CD4-positive, alpha-beta memory T cell (primary cell): ENCODE measurements around the gene SPAG8. TPM values are rescaled to one million over a fixed set of nuclear protein-coding genes. Genes with fewer than 3 reads are reported as not detected.

Source experiments
- CTCF ChIA-PET: fragments of 350-600 bp; sonication (Branson Sonifier 250); formaldehyde crosslinking; loops from one replicate; lab custom pipeline; 2021; ENCODE audit warnings: inconsistent platforms; ENCODE audit not compliant: partially characterized antibody; lab: Charles Lee
- POLR2A ChIA-PET: fragments of 350-600 bp; sonication (Branson Sonifier 250); formaldehyde crosslinking; loops from one replicate; lab custom pipeline; 2021; ENCODE audit not compliant: partially characterized antibody; lab: Charles Lee
- DNase-seq, 5 donors: peaks; one replicate each; pipeline versions ENCODE4 v3.0.0 to v3.0.0-alpha.2; 2020 to 2022; ENCODE audit warnings: mixed read lengths in 1 of 5
- H3K27ac ChIP-seq: one replicate; pipeline ENCODE4 v1.7.0; 2013; ENCODE audit warnings: low read depth, low read length
- H3K27me3 ChIP-seq: 2 replicates; pipeline ENCODE4 v1.7.0; 2013; ENCODE audit warnings: mild to moderate bottlenecking, low read length, moderate library complexity; ENCODE audit not compliant: insufficient read depth
- H3K36me3 ChIP-seq: 2 replicates; pipeline ENCODE4 v1.7.0; 2013; ENCODE audit warnings: mild to moderate bottlenecking, low read length, moderate library complexity; ENCODE audit not compliant: insufficient read depth
- H3K4me1 ChIP-seq: 2 replicates; pipeline ENCODE4 v1.7.0; 2013; ENCODE audit warnings: mild to moderate bottlenecking, low read length, moderate library complexity; ENCODE audit not compliant: insufficient read depth
- H3K4me3 ChIP-seq, 2 donors: one replicate each; pipeline ENCODE4 v1.7.0; 2013; ENCODE audit warnings: low read length in 2 of 2, mild to moderate bottlenecking in 1 of 2
- H3K9me3 ChIP-seq, 2 donors: one replicate each; pipeline ENCODE4 v1.7.0; 2013; ENCODE audit warnings: low read length in 2 of 2, control low read depth in 1 of 2; ENCODE audit not compliant: control insufficient read depth in 1 of 2
- H3K27ac Mint-ChIP-seq, 7 donors: one replicate each; pipeline ENCODE4 v1.8.0; 2020 to 2021; ENCODE audit warnings: mixed read lengths in 7 of 7, mild to moderate bottlenecking in 6 of 7, inconsistent platforms in 3 of 7, moderate library complexity in 3 of 7
- H3K27me3 Mint-ChIP-seq, 2 donors: one replicate each; pipeline ENCODE4 v1.8.0; 2020 to 2021; ENCODE audit warnings: mixed read lengths in 2 of 2
- H3K36me3 Mint-ChIP-seq, 2 donors: one replicate each; pipeline ENCODE4 v1.8.0; 2020 to 2021; ENCODE audit warnings: mixed read lengths in 2 of 2, inconsistent platforms in 1 of 2, mild to moderate bottlenecking in 1 of 2
- H3K4me1 Mint-ChIP-seq, 4 donors: one replicate each; pipeline ENCODE4 v1.8.0; 2020 to 2021; ENCODE audit warnings: mixed read lengths in 4 of 4, mild to moderate bottlenecking in 1 of 4
- H3K4me3 Mint-ChIP-seq, 8 donors: one replicate each; pipeline ENCODE4 v1.8.0; 2020 to 2021; ENCODE audit warnings: mixed read lengths in 8 of 8, mild to moderate bottlenecking in 7 of 8, moderate library complexity in 6 of 8, inconsistent platforms in 3 of 8
- H3K9me3 Mint-ChIP-seq, 8 donors: one replicate each; pipeline ENCODE4 v1.8.0; 2020 to 2021; ENCODE audit warnings: mixed read lengths in 8 of 8, mild to moderate bottlenecking in 5 of 8, inconsistent platforms in 3 of 8, moderate library complexity in 1 of 8
- intact Hi-C: fragments of 100-400 bp; cut with micrococcal nuclease; formaldehyde crosslinking; loops from one replicate; pipeline ENCODE4 v1.15.1; 2023
- polyA plus RNA-seq, 2 donors: library from polyadenylated mRNA; unstranded; fragments of 300-500 nt; fragmentation: Illumina TruSeq; gene quantifications; one replicate each; pipeline ENCODE4 v1.2.3, GENCODE V29; 2021
- total RNA-seq, 2 experiments: library from RNA; stranded (reverse); gene quantifications; one replicate each; pipeline ENCODE4 v1.2.3, GENCODE V29; 2021

SPAG8 gene
- total and polyA plus RNA-seq, 4 experiments from 2014 or later, result 1.0 to 5.7 (median 3.7) TPM

DNA sequence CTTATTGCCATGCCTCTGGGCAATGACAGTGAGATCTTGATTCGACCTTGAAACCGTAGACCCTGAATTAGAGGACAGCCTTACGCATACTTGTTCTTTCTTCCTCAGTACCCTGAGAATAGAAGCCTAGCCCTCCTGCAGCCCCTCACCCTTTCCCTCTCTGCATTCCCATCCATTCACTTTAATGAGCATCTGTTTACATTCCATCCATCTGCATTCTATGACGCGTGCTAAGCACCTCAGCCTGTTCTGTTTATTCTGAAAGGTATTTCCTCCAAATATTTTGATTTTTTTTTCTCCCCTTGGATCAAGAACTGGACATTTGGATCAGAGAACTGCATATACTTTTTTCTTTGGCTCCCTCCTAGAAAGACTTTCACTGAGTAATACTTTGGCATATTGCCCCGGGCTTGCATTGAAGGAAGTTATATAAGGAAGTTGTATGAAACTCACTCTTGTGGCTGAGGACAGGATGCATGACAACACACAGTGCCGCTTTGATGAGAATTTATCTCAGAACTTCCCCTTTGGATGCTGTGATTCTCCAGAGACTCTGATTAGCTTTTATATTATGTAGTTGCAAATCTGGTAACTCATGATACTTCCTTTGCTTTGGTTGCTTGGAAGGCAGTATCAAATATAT, 32.7 kb upstream of the SPAG8 start:
- H3K27ac ChIP-seq, result peak overlapping the region; percentile 1
- CTCF ChIA-PET, result interaction anchor here (1.3 to 2.0 kb wide), 3 partner anchors 18 to 37 kb away, joined by 4 to 10 read pairs (median 4); partner anchors contain the start of gene HINT2
- peaks cover 1 to 11% of the 10 kb centered on the region in 2 donors for H3K36me3 Mint-ChIP-seq
- peaks cover 14 to 34% (median 22%) of the 10 kb centered on the region in 4 donors for H3K4me1 Mint-ChIP-seq
- H3K27me3 ChIP-seq, result no peaks in the 10 kb centered on the region
- H3K4me1 ChIP-seq, result peaks cover 21% of the 10 kb centered on the region
- peak overlapping the region in 5 of 8 donors; percentile 4 to 35 (median 9) for H3K4me3 Mint-ChIP-seq
- intact Hi-C loops, result no loop called here
- DNase-seq, result peak; percentile 57 to 78 (median 70)
- no peak overlapping the region for H3K4me3 ChIP-seq
- POLR2A ChIA-PET, result interaction anchor here (1.4 kb wide), 2 partner anchors 12 to 30 kb away, joined by 3 to 4 read pairs; partner anchors contain the start of gene HINT2
- no peaks in the 10 kb centered on the region for H3K9me3 Mint-ChIP-seq
- H3K36me3 ChIP-seq, result no peaks in the 10 kb centered on the region
- H3K9me3 ChIP-seq, result no peaks in the 10 kb centered on the region
- H3K27ac Mint-ChIP-seq, result peak overlapping the region in 6 of 7 donors; percentile 53 to 90 (median 74)
- H3K27me3 Mint-ChIP-seq, result no peaks in the 10 kb centered on the region

DNA sequence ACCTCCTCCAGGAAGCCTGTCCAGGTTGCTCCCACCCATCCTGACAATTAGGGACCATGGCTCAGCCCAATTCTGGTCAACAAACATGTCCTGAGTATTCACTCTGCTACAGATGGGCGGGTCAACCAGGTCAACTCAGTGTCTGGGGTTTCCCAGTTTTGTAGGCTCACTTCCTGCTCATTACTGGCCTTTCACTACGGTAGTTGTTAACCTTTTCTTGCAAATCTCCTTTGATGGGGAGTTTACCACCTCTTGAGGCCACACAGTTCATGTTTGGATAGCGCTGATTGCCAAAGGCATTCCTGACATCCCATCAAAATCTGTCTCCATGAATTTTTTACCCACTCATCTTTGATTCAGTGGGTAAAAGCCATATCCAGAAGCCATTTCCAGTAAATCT, 30.7 kb upstream of the SPAG8 start:
- peaks cover 14 to 31% (median 22%) of the 10 kb centered on the region in 4 donors for H3K4me1 Mint-ChIP-seq
- peaks cover 21% of the 10 kb centered on the region for H3K4me1 ChIP-seq
- ChIA-PET CTCF (interaction anchor here (1.5 kb wide), 1 partner anchor 13 kb away, joined by 3 read pairs; no protein-coding TSS in a partner anchor), POLR2A (no interaction called here)
- H3K4me3 Mint-ChIP-seq, result no peak overlapping the region
- intact Hi-C loops, result no loop called here
- no peak for DNase-seq
- H3K27me3 ChIP-seq, result no peaks in the 10 kb centered on the region
- H3K36me3 Mint-ChIP-seq, result peaks cover 1 to 5% of the 10 kb centered on the region in 2 donors
- H3K9me3 Mint-ChIP-seq, result no peaks in the 10 kb centered on the region
- H3K4me3 ChIP-seq, result no peak overlapping the region
- no peaks in the 10 kb centered on the region for H3K9me3 ChIP-seq
- no peaks in the 10 kb centered on the region for H3K27me3 Mint-ChIP-seq
- H3K27ac Mint-ChIP-seq, result no peak overlapping the region
- no peaks in the 10 kb centered on the region for H3K36me3 ChIP-seq
- no peak overlapping the region for H3K27ac ChIP-seq

GRCh38 chr9:35842020-35842745, 30.1 kb upstream of the SPAG8 start:
- intact Hi-C loops, result no loop called here
- no peaks in the 10 kb centered on the region for H3K27me3 ChIP-seq
- ChIA-PET POLR2A (no interaction called here), CTCF (interaction anchor here (0.7 to 1.5 kb wide), 2 partner anchors 13 to 14 kb away, joined by 3 read pairs; partner anchors contain the start of genes FAM221B and TMEM8B)
- peaks cover 21% of the 10 kb centered on the region for H3K4me1 ChIP-seq
- no peak overlapping the region for H3K4me3 ChIP-seq
- Mint-ChIP-seq H3K4me1 (peaks cover 14 to 25% (median 20%) of the 10 kb centered on the region in 4 donors), H3K27me3 (no peaks in the 10 kb centered on the region), H3K27ac (peak overlapping the region in 1 of 7 donors; percentile 11), H3K4me3 (no peak overlapping the region), H3K36me3 (no peaks in the 10 kb centered on the region), H3K9me3 (no peaks in the 10 kb centered on the region)
- H3K9me3 ChIP-seq, result no peaks in the 10 kb centered on the region
- no peak overlapping the region for H3K27ac ChIP-seq
- DNase-seq, result no peak
- no peaks in the 10 kb centered on the region for H3K36me3 ChIP-seq

DNA sequence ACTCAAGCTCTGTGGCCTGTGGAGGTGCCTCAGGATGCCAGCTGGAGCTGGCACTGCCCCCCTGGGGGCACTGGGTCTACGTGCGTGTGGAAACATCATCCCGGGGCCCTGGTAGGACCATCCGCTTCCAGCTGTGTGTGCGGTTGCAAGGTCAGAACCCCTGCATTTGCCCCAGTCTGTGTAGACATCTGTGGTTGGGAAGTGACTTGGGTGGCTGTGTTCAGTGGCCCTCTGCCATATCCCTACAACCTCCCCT, 29.5 kb upstream of the SPAG8 start:
- intact Hi-C loops, result no loop called here
- H3K27ac Mint-ChIP-seq, result no peak overlapping the region
- CTCF ChIA-PET, result interaction anchor here (0.7 kb wide), 1 partner anchor 13 kb away, joined by 3 read pairs; the partner anchor contains the start of genes FAM221B and TMEM8B

GRCh38 chr9:35840881-35841644, 29.0 kb upstream of the SPAG8 start:
- no peak overlapping the region for H3K4me3 Mint-ChIP-seq
- no peaks in the 10 kb centered on the region for H3K36me3 Mint-ChIP-seq
- Histone ChIP-seq H3K4me1 (peaks cover 21% of the 10 kb centered on the region), H3K27me3 (no peaks in the 10 kb centered on the region), H3K27ac (no peak overlapping the region), H3K4me3 (no peak overlapping the region), H3K36me3 (no peaks in the 10 kb centered on the region), H3K9me3 (no peaks in the 10 kb centered on the region)
- H3K27me3 Mint-ChIP-seq, result no peaks in the 10 kb centered on the region
- ChIA-PET CTCF (interaction anchor here (3.5 kb wide), 1 partner anchor 15 kb away, joined by 14 read pairs; no protein-coding TSS in a partner anchor), POLR2A (no interaction called here)
- DNase-seq, result no peak
- intact Hi-C loops, result no loop called here
- no peaks in the 10 kb centered on the region for H3K9me3 Mint-ChIP-seq
- peaks cover 12 to 21% (median 17%) of the 10 kb centered on the region in 4 donors for H3K4me1 Mint-ChIP-seq
- no peak overlapping the region for H3K27ac Mint-ChIP-seq

More for the DNA sequence above, 29.5 kb upstream of the SPAG8 start:
- Mint-ChIP-seq H3K9me3 (no peaks in the 10 kb centered on the region), H3K4me3 (no peak overlapping the region), H3K27me3 (no peaks in the 10 kb centered on the region), H3K36me3 (no peaks in the 10 kb centered on the region), H3K4me1 (peaks cover 12 to 21% (median 17%) of the 10 kb centered on the region in 4 donors)
- Histone ChIP-seq H3K27me3 (no peaks in the 10 kb centered on the region), H3K4me3 (no peak overlapping the region), H3K27ac (no peak overlapping the region), H3K9me3 (no peaks in the 10 kb centered on the region), H3K36me3 (no peaks in the 10 kb centered on the region), H3K4me1 (peaks cover 21% of the 10 kb centered on the region)
- no peak for DNase-seq
- POLR2A ChIA-PET, result no interaction called here

- peak overlapping the region in 1 of 7 donors; percentile 61 for H3K27ac Mint-ChIP-seq
- peaks cover 5 to 10% (median 7%) of the 10 kb centered on the region in 4 donors for H3K4me1 Mint-ChIP-seq
- no peaks in the 10 kb centered on the region for H3K9me3 Mint-ChIP-seq
- no peak overlapping the region for H3K4me3 Mint-ChIP-seq
- no peak overlapping the region for H3K27ac ChIP-seq
- DNase-seq, result no peak
- H3K9me3 ChIP-seq, result no peaks in the 10 kb centered on the region
- no peaks in the 10 kb centered on the region for H3K36me3 Mint-ChIP-seq
- ChIA-PET CTCF (interaction anchor here (3.5 kb wide), 1 partner anchor 14 kb away, joined by 14 read pairs; no protein-coding TSS in a partner anchor), POLR2A (no interaction called here)
- H3K4me1 ChIP-seq, result peaks cover 11% of the 10 kb centered on the region
- no peaks in the 10 kb centered on the region for H3K27me3 ChIP-seq
- intact Hi-C loops, result no loop called here
- no peak overlapping the region for H3K4me3 ChIP-seq
- no peaks in the 10 kb centered on the region for H3K36me3 ChIP-seq
- H3K27me3 Mint-ChIP-seq, result no peaks in the 10 kb centered on the region
Observed at GRCh38 chr9:35839926-35840325, 27.9 kb upstream of the SPAG8 start.
